WTC11 (cell line): ENCODE results near the gene CXCL16. TPM values are rescaled to one million over a fixed set of nuclear protein-coding genes. Genes with fewer than 3 reads are reported as not detected.
A peak's percentile ranks its signal among the peaks of the same experiment; 100 is the strongest.

ENCODE experiments used
- ATAC-seq: fragments of 200-7000 bp; cut with Tn5 transposase; 2 replicates; pipeline ENCODE4 v1.10.0; 2021; ENCODE audit warnings: mild to moderate bottlenecking, moderate library complexity
- CTCF ChIA-PET: fragments of 300-600 bp; sonication (Branson Sonifier 250); formaldehyde crosslinking; loops from one replicate; lab custom pipeline; 2021; ENCODE audit warnings: antibody characterized with exemption; lab: Charles Lee
- POLR2A ChIA-PET: fragments of 350-600 bp; sonication (Branson Sonifier 250); formaldehyde crosslinking; loops from one replicate; lab custom pipeline; 2021; ENCODE audit warnings: antibody characterized with exemption; lab: Charles Lee
- DNase-seq: peaks from one replicate; pipeline ENCODE4 v3.0.0; 2021; ENCODE audit warnings: low spot score
- H3K27ac Mint-ChIP-seq: 2 replicates; pipeline ENCODE4 v1.8.0; 2021; ENCODE audit warnings: mixed read lengths
- H3K27me3 Mint-ChIP-seq: 2 replicates; pipeline ENCODE4 v1.8.0; 2021; ENCODE audit warnings: low read depth, mild to moderate bottlenecking, moderate library complexity, mixed read lengths
- H3K36me3 Mint-ChIP-seq: 2 replicates; pipeline ENCODE4 v1.8.0; 2021; ENCODE audit warnings: mixed read lengths
- H3K4me1 Mint-ChIP-seq: 2 replicates; pipeline ENCODE4 v1.8.0; 2022; ENCODE audit warnings: mixed read lengths
- H3K4me3 Mint-ChIP-seq: 2 replicates; pipeline ENCODE4 v1.8.0; 2021; ENCODE audit warnings: mild to moderate bottlenecking, moderate library complexity, mixed read lengths
- H3K9me3 Mint-ChIP-seq: 2 replicates; pipeline ENCODE4 v1.8.0; 2021; ENCODE audit warnings: mixed read lengths
- ATF1 ChIP-seq: sonication (generic); formaldehyde crosslinking; IDR thresholded peaks from 2 replicates; pipeline ENCODE4 v1.8.1; 2023; ENCODE audit warnings: mild to moderate bottlenecking, moderate library complexity, missing genetic modification reagents
- ATF3 ChIP-seq: sonication (generic); formaldehyde crosslinking; conservative IDR thresholded peaks from 2 replicates; pipeline ENCODE4 v1.8.1; 2022; ENCODE audit warnings: mild to moderate bottlenecking, missing genetic modification reagents
- FOXP1 ChIP-seq: sonication (generic); formaldehyde crosslinking; IDR thresholded peaks from 2 replicates; pipeline ENCODE4 v1.8.0; 2022; ENCODE audit warnings: missing genetic modification reagents, mild to moderate bottlenecking, moderate library complexity, borderline replicate concordance
- GABPB1 ChIP-seq: sonication (generic); formaldehyde crosslinking; IDR thresholded peaks from 2 replicates; pipeline ENCODE4 v1.8.1; 2023; ENCODE audit warnings: mild to moderate bottlenecking, missing genetic modification reagents
- JAZF1 ChIP-seq: fragments of 250-450 bp; sonication (Bioruptor Pico); IDR thresholded peaks from 2 replicates; pipeline ENCODE4 v1.9.0; 2021; ENCODE audit warnings: moderate library complexity, mild to moderate bottlenecking, inconsistent platforms
- KAT7 ChIP-seq: sonication (generic); formaldehyde crosslinking; IDR thresholded peaks from 2 replicates; pipeline ENCODE4 v1.8.1; 2023; ENCODE audit warnings: missing genetic modification reagents, mild to moderate bottlenecking, borderline replicate concordance
- MYBL2 ChIP-seq: sonication (generic); formaldehyde crosslinking; IDR thresholded peaks from 2 replicates; pipeline ENCODE4 v1.8.1; 2023; ENCODE audit warnings: mild to moderate bottlenecking, moderate library complexity, missing genetic modification reagents
- RELA ChIP-seq: sonication (generic); formaldehyde crosslinking; IDR thresholded peaks from 2 replicates; pipeline ENCODE4 v1.8.1; 2022; ENCODE audit warnings: missing genetic modification reagents, mild to moderate bottlenecking, borderline replicate concordance
- ZNF138 ChIP-seq: sonication (generic); formaldehyde crosslinking; conservative IDR thresholded peaks from 2 replicates; pipeline ENCODE4 v1.8.1; 2022; ENCODE audit warnings: mild to moderate bottlenecking, moderate library complexity, missing genetic modification reagents
- ZNF219 ChIP-seq: sonication (generic); formaldehyde crosslinking; IDR thresholded peaks from 2 replicates; pipeline ENCODE4 v1.8.0; 2023; ENCODE audit warnings: missing genetic modification reagents, mild to moderate bottlenecking, borderline replicate concordance
- ZNF281 ChIP-seq: sonication (generic); formaldehyde crosslinking; IDR thresholded peaks from 2 replicates; pipeline ENCODE4 v1.8.0; 2023; ENCODE audit warnings: mild to moderate bottlenecking, missing genetic modification reagents
- ZNF416 ChIP-seq: fragments of 250-450 bp; sonication (Bioruptor Pico); IDR thresholded peaks from 2 replicates; pipeline ENCODE4 v1.9.0; 2021; ENCODE audit warnings: mild to moderate bottlenecking, inconsistent platforms
- total RNA-seq: library from RNA; stranded (reverse); gene quantifications from 3 replicates; pipeline ENCODE4 v1.2.3, GENCODE V29; 2021
- TF ChIP-seq, protein P1 (sequence below): fragments of 250-450 bp; sonication (Bioruptor Pico); conservative IDR thresholded peaks from 2 replicates; pipeline ENCODE4 v1.9.0; 2021; ENCODE audit warnings: mild to moderate bottlenecking
- TF ChIP-seq, protein P2 (sequence below): sonication (generic); formaldehyde crosslinking; conservative IDR thresholded peaks from 2 replicates; pipeline ENCODE4 v1.8.1; 2023; ENCODE audit warnings: mild to moderate bottlenecking, low read depth, missing genetic modification reagents, moderate library complexity
- TF ChIP-seq, protein P3 (sequence below): fragments of 200-600 bp; IDR thresholded peaks from 2 replicates; pipeline ENCODE4 v1.8.0; 2022; ENCODE audit warnings: antibody characterized with exemption

CXCL16 gene
- total RNA-seq, 1 experiment from 2014 or later = 3.8 TPM

- Mint-ChIP-seq H3K27ac (no peak overlapping the region), H3K9me3 (no peaks in the 10 kb centered on the region), H3K4me1 (peaks cover 7% of the 10 kb centered on the region), H3K27me3 (peaks cover 7% of the 10 kb centered on the region), H3K4me3 (no peak overlapping the region), H3K36me3 (no peaks in the 10 kb centered on the region)
- POLR2A ChIA-PET = no interaction called here
- CTCF ChIA-PET = no interaction called here
- ATAC-seq = no peak
- peak; percentile 95 for TF ChIP-seq GABPB1
- TF ChIP-seq KAT7 (CRISPR knock-in tag) = no peak
- no peak for DNase-seq
Measured at GRCh38 chr17:4751932-4752331, 12.2 kb upstream of the CXCL16 start.

- Mint-ChIP-seq H3K36me3 (no peaks in the 10 kb centered on the region), H3K9me3 (no peaks in the 10 kb centered on the region), H3K27me3 (peaks cover 7% of the 10 kb centered on the region), H3K27ac (no peak overlapping the region), H3K4me1 (peaks cover 17% of the 10 kb centered on the region), H3K4me3 (no peak overlapping the region)
- DNase-seq (no peak), ATAC-seq (no peak)
- TF ChIP-seq MYBL2 (CRISPR knock-in tag) (no peak), ZNF219 (CRISPR knock-in tag) (no peak), JAZF1 (CRISPR knock-in tag) (no peak), ATF1 (no peak), FOXP1 (CRISPR knock-in tag) (no peak), ZNF416 (CRISPR knock-in tag) (no peak), ATF3 (no peak), GABPB1 (no peak)
- TF ChIP-seq, protein P1, sequence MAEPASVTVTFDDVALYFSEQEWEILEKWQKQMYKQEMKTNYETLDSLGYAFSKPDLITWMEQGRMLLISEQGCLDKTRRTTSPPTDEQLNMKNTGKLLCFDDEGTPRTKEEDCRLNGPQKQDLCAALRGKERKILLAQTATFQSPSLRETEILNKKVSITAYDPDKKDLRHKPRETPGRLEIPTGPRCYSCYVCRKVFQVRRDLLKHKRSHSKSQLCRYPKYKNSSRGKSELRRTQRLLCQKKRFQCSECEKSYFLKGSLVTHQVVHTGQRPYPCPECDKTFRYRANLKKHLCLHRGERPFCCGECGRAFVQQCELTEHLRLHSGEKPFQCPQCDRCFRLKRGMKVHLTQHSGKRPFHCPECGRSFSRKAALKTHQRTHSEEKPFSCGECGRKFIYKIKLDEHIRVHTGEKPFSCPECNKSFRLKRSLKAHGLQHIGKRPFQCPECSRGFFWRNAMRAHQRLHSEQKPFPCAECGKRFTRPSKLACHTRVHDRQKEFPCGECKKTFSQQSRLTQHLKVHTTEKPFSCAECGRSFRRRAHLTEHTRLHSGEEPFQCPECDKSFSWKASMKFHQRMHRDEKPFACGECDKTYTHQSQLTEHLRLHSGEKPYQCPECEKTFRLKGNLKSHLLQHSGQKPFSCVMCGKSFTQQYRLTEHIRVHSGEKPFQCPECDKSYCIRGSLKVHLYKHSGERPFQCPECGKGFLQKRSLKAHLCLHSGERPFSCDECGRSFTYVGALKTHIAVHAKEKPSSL (CRISPR knock-in tag) = no peak
- CTCF ChIA-PET = no interaction called here
- POLR2A ChIA-PET = no interaction called here
Measured at GRCh38 chr17:4750606-4751005, 10.9 kb upstream of the CXCL16 start.

DNA sequence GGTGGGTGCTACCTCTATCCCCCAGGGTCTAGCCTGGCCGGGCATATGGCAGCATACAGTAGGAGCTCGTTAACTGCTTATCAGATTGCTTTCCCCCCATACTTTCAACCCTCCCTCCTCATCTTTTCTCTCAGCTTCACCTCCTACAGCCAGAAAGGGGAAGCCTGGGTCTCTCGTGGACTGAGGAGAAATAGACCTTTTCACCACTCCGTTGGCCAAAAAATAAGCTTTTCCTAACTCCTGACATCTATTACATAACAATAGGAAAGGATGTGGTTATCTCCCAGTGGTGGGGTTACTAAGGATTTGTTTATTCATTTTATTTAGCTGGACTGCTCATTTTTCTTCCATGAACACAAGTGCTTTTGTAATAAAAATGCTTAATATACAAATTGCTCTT lies 9.0 kb upstream of the CXCL16 start:
- ChIA-PET POLR2A (no interaction called here), CTCF (interaction anchor here (1.0 to 1.3 kb wide), 2 partner anchors 41 to 151 kb away, joined by 3 to 4 read pairs; no protein-coding TSS in a partner anchor)
- Mint-ChIP-seq H3K9me3 (no peaks in the 10 kb centered on the region), H3K4me1 (peaks cover 24% of the 10 kb centered on the region), H3K27ac (no peak overlapping the region), H3K27me3 (peaks cover 9% of the 10 kb centered on the region), H3K36me3 (no peaks in the 10 kb centered on the region), H3K4me3 (no peak overlapping the region)
- no peak for DNase-seq
- TF ChIP-seq, protein P2, sequence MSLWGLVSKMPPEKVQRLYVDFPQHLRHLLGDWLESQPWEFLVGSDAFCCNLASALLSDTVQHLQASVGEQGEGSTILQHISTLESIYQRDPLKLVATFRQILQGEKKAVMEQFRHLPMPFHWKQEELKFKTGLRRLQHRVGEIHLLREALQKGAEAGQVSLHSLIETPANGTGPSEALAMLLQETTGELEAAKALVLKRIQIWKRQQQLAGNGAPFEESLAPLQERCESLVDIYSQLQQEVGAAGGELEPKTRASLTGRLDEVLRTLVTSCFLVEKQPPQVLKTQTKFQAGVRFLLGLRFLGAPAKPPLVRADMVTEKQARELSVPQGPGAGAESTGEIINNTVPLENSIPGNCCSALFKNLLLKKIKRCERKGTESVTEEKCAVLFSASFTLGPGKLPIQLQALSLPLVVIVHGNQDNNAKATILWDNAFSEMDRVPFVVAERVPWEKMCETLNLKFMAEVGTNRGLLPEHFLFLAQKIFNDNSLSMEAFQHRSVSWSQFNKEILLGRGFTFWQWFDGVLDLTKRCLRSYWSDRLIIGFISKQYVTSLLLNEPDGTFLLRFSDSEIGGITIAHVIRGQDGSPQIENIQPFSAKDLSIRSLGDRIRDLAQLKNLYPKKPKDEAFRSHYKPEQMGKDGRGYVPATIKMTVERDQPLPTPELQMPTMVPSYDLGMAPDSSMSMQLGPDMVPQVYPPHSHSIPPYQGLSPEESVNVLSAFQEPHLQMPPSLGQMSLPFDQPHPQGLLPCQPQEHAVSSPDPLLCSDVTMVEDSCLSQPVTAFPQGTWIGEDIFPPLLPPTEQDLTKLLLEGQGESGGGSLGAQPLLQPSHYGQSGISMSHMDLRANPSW = no peak
- TF ChIP-seq, protein P3, sequence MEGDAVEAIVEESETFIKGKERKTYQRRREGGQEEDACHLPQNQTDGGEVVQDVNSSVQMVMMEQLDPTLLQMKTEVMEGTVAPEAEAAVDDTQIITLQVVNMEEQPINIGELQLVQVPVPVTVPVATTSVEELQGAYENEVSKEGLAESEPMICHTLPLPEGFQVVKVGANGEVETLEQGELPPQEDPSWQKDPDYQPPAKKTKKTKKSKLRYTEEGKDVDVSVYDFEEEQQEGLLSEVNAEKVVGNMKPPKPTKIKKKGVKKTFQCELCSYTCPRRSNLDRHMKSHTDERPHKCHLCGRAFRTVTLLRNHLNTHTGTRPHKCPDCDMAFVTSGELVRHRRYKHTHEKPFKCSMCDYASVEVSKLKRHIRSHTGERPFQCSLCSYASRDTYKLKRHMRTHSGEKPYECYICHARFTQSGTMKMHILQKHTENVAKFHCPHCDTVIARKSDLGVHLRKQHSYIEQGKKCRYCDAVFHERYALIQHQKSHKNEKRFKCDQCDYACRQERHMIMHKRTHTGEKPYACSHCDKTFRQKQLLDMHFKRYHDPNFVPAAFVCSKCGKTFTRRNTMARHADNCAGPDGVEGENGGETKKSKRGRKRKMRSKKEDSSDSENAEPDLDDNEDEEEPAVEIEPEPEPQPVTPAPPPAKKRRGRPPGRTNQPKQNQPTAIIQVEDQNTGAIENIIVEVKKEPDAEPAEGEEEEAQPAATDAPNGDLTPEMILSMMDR = no peak
- TF ChIP-seq RELA (CRISPR knock-in tag) = no peak
- TF ChIP-seq ATF3 = no peak
- TF ChIP-seq ZNF281 (CRISPR knock-in tag) = no peak
- TF ChIP-seq ZNF138 (CRISPR knock-in tag) = no peak
- ATAC-seq = no peak
